Fibroblast of skin of back (primary cell): Measurements from ENCODE around the gene POU3F1.

Experiments
- DNase-seq: peaks from one replicate; pipeline ENCODE4 v3.0.0-alpha.2; 2013

The POU3F1 gene

DNA sequence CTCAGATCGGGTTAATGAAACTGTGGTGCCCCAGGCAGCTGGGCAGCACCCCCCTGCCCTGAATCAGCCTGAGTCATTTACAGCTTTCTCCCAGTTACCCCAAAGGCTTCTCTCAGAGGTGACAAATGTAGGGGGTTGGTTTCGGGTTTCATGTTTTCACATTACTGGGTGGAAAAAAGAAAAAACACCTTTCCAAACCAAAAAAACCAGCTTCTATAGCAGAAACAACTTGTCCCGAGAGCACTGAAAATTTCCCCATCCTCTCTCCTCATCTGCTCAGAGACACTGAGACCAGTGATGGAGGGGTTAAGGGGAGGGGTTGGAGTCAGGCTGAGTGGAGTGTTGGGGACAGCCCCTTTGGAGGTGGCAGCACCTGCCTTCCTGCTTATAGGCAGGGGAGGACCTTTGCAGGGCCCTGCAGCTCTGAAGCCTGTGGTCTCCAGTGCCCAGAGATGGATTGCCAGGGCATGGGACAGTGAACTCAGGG lies 18.4 kb downstream of the POU3F1 start:
- no peak for DNase-seq

DNA sequence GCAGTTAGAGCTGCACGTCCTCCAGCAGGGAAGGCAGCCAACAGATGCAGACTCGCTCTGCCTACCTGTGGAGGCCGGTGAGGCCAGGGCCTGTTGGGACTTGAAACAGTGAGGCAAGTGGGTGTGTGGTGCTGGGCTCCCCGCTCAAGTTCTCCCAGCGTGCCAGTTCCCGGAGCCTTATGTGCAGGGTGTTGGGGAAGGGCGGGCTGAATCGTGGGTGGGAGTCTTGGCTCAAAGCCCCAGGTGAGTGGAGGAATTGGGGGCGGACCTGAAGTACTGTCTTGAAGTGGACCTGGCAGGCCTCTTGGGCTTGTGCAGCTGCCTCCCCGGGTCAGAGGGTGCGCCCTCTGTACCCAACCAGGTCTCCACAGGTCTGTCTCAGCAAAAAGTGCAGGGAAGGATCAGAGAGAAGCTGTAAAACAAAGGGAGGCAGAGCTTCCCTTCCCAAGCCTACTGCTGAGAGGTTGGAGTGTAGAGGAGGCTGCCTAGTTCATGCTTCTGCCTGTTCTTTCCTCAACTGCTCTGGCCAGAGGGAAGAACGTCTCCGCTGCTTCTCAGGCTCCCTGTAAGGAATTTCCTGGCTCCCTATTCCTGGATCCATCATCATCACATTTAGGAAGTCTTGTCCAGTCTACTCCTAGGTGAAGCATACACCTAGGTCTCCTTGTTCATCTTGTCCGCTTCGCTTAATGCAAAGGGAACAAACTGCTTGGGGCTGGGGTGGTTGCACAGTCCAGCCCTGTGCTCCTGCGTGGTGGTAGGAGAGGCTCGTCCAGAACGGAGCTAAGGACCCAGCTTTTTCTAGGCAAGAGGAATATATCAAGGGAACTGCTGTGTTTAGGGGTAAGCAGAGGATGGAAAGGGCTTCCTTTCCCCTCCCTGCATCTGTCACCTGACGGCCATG lies 19.1 kb downstream of the POU3F1 start:
- no peak for DNase-seq

DNA sequence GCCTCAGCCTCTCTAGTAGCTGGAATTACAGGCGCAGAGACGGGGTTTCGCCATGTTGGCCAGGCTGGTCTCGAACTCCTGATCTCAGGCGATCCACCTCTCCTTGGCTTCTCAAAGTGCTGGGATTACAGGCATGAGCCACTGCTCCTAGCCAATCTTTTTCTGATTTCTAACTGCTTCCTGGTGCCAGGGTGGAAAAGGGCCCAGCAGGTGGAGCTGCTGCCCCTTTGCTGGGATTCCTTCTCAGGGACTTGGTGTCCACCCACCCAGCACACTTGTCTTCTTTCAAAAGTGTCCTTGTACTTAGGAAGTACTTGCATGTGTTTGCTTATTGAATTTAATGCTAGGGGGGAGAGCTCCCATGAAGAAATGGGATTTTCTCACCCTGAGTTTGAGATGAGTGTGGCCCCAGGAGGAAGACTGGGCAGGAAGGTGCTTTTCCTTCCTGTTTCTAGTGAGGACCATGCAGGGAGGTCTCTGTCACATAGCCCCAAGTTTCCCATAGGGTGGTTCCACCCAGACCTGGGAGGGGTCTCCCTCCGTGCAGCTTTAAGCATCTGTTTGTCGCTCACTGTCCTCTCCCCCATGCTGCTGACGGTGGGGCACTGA lies 19.9 kb downstream of the POU3F1 start:
- DNase-seq, result peak; percentile 59

DNA sequence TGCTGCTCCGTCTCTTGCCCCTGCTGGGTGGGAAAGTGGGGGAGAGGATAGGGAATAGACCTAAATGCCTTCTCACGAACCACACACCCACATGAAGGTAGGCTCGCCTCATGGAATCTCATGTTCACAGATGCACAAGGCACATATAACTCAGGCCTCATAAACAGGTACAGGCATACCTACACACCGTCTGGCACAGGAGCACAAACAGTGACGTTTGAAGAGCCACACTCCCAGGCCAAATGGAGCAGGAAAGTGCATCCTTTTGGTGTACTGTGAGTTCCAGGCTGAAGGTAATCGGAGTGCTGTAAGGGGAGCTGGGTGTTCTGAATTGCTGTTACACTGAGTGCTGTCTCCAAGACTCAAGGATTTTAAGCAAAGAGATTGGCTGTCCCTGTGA lies 20.9 kb downstream of the POU3F1 start:
- no peak for DNase-seq

DNA sequence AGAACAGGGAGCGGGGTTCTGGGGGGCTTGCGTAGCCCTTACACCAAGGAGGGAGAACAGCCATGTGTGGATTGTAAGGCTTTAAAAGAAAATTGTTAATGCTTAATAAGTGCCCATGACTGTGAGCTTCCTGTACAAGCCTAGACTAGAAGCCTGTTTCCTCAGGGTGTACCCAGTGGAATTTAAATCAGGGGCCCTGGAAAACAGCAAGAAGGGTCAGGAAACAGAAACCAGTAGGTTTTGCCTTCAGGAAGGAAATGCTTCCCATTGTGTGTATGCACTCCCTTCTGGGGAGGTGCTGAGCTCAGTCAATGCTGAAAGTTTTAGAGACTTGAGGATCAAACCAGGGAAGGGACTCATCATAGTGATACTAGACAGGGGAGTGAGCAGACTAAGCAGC lies 21.4 kb downstream of the POU3F1 start:
- DNase-seq, result no peak

DNA sequence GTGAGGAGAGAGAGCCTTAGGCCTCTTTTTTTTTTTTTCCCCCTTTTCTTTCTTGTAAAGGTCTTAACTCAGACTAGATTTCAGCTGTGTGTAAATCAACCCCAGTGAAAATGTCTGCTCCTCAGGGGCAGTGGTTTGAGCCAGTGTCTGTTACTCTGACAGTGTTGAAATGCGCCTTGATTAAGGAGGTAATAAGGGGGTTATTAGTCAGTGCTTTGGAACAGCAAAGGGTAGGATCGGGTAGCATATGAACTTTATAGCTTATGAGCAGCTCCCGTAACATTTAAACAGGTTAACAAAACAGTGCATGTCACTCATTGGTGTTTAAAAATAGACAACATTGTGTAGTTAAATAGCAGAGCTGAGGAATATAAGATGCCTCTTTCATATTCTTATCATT lies 23.8 kb downstream of the POU3F1 start:
- DNase-seq, result no peak

DNA sequence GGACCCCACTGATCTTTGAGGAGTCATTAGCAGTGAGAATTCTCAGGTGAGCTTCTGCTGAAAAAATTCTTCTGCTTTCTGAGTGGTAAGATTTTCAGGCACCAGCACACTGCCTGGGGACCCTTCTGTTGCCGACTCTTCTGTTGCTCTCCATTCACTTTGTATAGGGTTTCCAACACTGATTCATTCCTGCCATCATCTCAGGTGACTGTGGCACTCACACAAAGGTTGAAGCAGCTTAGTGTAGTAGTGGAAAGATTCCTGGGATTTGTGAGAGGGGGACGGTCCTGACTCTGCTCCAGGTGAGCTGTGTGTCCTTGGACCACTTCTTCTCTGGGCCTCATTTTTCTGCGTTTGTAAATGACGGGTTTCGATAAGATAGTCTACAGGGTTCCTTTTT lies 24.6 kb downstream of the POU3F1 start:
- no peak for DNase-seq

DNA sequence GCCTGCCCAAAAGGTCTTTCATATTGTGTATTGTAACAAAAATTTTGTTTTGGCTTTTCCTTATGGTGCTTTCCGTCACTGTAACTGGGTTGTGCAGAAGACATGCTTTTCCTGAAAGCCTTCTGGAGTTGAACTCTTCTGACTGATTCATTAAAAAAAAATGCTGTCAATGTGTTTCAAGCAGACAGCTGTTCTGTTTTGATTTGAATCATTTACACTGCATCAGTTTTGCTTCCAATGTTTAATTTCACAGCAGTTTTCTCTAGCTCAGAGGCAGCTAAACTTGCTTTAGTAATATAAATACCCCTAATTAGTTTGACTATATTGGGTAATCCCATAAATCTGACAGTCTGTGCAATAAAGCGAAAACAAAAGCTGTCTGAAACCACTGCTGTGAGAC lies 26.2 kb downstream of the POU3F1 start:
- peak; percentile 37 for DNase-seq

DNA sequence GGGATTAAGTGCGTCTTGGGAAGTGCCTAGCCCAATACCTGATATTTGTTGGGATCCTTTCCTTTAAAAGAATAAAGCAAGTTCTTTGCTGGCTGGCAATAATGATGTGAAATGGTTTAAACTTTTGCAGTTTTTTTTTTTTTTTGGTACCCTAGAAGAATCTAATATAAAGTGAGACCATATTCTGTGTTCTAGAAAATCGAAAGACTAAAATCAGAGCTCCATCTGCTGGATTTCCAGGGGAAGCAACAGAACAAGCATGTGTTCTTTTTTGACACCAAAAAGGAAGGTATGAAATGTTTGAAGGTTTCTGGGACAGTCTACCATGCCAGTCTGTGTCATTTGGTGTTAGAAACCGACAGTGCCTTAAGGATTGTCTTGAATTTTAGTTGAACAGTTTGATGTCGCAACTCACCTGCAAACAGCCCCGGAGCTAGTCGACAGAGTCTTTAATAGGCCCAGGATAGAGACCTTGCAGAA lies 27.7 kb downstream of the POU3F1 start:
- DNase-seq, result peak; percentile 54

DNA sequence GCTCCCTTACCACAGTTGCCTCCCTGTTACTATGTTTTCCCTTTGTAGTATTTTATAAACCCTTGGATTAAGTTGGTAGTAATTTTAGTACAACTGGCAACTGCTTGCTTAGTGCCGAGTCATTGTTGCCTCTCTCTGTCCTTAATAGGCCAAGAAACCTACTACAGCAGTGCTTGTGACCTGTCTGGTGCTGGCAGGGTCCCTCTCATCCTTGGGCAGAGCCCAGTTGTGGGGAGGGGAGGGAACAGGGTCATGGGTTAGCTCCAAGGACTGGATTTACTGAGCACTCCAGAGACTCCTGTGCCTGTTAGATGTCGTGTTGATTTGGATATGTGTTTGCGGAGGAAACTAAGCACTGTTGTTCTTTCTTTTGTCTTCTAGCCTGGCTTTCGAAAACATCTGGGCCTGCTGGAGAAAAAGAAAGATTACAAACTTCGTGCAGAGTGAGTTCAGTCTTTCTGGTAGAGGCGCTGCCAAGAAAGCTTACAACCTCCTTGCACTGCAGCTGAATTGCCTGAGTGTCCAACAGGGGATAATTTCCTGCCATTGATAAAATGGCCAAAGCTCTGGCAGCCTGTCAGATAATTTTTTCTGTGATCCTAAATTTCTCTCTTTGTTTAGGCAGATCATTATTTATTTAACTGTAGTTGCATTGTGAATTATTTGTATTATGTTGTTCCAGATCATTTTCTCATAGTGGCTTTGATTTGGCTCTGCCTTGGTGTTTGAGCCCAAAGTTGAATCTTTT lies 30.4 kb downstream of the POU3F1 start:
- DNase-seq, result no peak

DNA sequence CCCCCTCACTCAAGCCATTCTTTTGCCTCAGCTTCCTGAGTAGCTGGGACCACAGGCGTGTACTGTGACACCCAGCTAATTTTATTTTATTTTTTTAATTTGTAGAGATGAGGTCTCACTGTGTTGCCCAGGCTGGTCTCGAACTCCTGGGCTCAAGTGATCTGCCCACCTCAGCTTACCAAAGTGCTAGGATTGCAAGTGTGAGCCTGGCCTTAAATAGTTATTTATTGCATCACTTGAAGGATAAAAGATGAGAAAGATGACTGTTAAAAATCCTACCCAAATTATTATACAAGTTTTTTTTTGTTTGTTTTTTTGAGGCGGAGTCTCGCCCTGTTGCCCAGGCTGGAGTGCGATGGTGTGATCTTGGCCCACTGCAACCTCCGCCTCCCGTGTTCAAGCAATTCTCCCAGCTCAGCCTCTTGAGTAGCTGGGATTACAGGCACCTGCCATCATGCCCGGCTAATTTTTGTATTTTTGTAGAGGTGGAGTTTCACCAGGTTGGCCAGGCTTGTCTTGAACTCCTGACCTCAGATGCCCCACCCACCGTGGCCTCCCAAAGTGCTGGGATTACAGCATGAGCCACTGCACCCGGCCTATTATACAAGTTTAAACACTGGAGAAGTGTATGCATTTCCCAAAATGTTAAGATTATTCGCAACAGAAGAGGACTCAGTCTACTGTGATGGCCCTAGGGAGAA lies 31.7 kb downstream of the POU3F1 start:
- DNase-seq, result no peak

DNA sequence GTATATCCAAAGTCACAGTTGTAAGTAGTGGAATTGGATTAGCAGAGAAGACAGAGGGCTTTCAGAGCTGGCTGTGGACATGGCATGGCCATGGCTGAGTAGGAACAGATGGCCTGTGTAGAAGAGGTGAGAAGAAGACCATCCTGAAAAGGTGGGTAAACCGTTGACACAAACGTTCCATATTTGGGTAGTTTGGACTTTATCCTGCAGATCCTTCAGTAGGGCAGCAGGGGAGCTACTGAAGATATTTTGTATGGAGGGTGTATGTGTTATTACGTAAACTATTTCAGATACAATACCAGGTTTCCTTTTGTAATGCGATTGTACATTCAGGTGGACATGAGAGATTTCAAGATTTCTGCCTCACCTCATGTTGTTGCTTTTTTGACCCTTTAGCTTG lies 32.4 kb downstream of the POU3F1 start:
- no peak for DNase-seq

DNA sequence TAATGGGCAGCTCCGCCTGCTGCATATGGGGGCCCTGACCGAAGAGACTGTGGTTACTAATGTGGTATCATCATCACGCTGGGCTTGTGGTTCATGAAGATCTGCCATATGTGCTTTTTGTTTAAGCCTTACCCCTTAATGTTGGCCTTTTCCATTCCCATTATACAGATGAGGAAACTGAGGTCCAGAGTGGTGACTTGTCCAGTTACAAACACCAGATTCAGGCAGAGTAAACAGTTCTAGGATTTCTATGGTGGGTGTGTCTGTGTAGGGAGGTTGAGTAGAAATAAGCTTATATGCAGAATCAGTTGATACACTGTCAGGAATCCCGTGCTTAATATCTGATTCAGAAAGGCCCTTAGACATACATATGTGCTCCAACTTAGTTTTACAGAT lies 33.4 kb downstream of the POU3F1 start:
- DNase-seq, result no peak

DNA sequence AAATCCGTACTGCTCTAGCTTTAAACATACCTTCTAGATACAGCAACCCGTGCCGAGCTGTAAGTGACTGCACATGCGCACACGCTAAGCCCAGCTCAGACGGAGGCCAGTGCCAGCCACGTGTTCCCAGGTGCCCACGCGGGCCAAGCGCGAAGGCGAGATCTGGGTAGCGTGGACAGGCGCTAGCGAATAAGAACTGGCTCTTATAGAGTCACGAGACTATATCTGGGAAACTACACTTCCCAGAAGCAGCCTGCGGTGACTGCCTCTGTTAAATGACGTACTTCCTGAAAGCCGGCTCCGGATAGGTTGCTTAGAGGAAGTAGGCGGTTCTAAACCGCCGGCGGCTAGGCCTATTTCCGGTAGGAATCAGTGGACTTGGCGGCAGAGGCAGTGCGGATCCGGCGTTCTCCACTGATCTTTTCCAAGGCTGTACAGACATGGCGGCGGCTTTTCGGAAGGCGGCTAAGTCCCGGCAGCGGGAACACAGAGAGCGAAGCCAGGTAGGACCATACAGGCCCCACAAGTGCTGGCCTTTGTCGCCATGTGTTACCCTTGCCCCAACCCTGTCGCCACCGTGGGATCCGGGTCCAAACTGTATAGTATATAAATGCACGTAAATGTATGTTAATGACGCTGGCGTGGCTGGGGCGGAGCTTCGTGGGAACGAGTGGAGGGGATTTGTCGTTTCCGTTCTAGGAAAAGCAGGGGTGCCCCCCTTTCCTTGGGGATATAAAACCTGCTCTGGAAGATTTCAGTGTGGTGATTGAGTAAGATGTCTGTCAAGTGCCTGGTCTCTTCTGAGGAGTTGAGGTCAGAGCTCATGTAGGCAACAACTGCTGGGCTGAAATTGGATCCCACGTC lies 34.0 kb downstream of the POU3F1 start, which contains the start of gene UTP11:
Gene UTP11, plus strand, starts transcription at position 372 of the 864 bp plus-strand sequence. Its CDS starts 69 bp downstream, at position 441.
- DNase-seq, result peak; percentile 99

DNA sequence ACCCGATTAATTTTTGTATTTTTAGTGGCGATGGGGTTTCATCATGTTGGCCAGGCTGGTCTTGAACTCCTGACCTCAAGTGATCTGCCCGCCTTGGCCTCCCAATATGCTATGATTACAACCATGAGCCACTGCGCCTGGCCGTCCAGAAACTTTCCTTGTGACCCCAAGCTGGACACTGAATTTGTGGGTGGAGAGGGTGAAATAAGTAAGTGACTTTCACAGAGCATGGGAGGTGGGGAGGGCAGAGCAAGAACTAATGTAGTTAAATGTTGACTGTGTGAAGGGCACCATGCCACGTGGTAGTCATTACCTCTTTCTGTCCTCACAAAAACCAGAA lies 36.8 kb downstream of the POU3F1 start:
- no peak for DNase-seq

DNA sequence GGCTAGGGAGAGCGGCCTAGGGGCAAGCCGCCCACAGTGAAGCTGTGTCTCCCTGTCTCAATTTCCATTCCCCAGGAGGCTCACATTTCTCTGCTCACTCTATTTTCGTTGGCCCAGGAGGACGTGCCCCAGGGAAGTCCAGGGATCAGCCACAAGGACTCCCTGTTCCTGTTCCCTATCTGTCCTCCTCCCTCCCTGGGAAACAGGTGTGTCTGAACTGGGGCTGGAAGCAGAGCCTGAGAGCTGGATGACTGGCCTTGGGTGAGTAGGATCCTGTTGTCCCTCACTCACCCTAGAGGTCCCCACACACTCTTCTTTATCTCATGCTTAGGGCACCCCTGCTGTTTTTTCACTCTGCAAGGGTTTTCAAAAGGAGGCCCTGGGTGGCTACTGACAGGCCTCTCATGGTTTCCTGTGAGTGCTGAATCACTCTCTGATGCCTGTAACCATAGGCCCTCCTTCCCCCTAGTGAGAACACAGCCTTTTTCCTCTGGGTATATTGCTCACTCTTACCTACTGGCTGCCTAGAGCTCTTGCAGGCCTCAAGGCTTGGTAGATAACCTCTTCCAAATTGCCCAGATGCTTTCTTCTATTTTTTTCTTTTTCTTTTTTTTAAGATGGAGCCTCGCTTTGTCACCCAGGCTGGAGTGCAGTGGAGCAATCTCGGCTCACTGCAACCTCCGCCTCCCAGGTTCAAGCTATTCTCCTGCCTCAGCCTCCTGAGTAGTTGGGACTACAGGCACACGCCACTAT lies 37.3 kb downstream of the POU3F1 start:
- peak; percentile 89 for DNase-seq

DNA sequence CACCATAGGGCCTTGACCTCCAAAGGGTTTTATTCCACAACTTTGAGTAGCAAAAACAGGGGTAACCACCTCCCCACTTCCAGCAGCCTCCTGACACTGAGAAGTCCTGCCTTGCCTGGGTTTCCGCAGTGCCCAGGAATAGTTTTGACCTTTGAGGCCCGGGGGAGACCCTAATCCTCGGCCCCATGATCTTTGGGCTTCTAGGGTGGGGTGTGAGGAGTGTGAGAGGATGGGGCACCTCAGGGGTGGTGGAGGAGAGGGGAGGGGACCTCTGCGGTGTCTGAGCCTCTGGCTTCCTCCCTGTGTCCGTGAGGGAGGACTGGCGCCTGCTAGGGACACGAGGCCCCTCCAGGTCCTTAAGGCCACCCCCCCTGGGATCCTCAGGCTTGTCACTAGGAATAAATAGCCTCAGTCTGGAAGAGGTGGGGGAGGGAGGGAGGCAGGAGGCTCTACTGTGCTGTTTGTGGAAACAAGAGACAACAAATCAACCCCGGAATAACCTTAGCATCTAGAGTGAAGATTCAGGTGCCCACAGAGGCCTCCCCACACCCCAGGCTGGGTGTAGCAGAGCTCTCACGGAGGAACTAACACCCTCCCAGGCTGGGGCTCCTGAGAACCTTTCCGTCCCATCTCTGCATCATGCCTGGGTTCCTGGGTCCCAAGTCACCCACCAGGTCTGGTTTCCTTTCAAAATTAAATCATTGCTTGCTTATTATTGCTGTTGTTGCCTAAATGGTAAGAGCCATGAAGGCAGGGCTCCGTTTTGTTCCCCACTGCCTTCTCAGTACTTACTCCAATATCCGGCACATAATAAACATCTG lies 40.4 kb downstream of the POU3F1 start:
- DNase-seq, result no peak

DNA sequence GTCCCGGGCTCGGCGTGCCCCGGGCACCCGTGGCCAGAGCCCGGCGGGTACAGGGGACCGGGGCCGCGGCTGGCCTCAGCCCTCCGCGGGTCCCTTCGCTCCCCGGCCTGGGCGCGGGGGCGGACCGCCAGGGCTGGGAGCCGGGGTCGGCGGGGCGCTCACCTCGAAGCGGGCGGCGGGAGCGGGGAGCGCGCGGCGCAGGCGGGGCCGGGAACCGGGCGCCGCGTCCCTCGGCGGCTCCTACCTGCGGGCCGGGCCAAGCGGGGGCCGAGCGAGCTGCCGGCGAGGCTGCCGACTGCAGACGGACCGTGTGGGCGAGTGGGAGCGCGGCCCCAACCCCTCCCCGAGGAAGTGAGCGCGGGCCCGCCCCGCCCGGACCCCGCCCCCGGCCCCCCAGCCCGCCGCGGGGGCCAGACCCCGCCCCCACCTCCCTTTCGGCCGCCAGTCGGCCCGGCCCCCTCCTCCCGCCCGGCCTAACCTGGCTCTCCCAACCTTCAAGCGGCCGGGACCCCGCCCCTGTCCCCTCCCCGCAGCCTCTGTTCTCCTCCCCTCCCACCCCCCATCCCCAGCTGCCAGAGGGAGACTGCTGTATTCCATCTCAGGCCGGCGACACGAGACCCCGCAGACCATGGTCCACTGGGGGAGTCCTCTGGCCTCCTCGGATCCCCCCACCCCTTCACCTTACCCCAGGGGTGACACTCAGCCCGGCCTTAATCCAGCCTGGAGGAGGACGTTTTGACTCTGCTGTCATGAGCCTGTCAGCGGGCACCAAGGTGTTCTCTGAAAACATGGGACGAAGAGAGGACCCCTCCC lies 41.2 kb downstream of the POU3F1 start, which contains the start of gene FHL3:
Gene FHL3, minus strand, starts transcription at position 320 of the 813 bp plus-strand sequence. CDS start 6,102 bp downstream, outside the sequence.
- peak; percentile 67 for DNase-seq
